Lung (tissue), 12 donors: Measurements from ENCODE around the gene ADGRG1. TPM values are rescaled to one million over a fixed set of nuclear protein-coding genes. Genes with fewer than 3 reads are reported as not detected.
"Not testable (repeated sequence)": the region's sequence is repeated elsewhere in the genome, so short reads cannot be mapped to it uniquely, and the experiment has no call there.

ENCODE experiments used
- ATAC-seq: fragments of 200-7000 bp; cut with Tn5 transposase; one replicate; pipeline ENCODE4 v1.9.1; 2020; ENCODE audit warnings: moderate number of reproducible peaks; ENCODE audit not compliant: insufficient read depth, low FRiP score
- DNase-seq, 3 donors: peaks; one replicate each; pipeline ENCODE4 v3.0.0-alpha.2; 2013 to 2017
- H3K27ac ChIP-seq, 2 donors: one replicate each; pipeline ENCODE4 v1.5.1; 2013; ENCODE audit warnings: mild to moderate bottlenecking in 2 of 2, moderate library complexity in 2 of 2, control low read depth in 1 of 2, inconsistent platforms in 1 of 2, low read depth in 1 of 2, low read length in 1 of 2
- H3K27me3 ChIP-seq, 3 donors: one replicate each; pipeline ENCODE4 v1.5.1; 2013; ENCODE audit warnings: low read length in 2 of 3; ENCODE audit not compliant: control insufficient read depth in 3 of 3, insufficient read depth in 3 of 3
- H3K36me3 ChIP-seq, 4 donors: one replicate each; pipeline ENCODE4 v1.5.1; 2013; ENCODE audit warnings: low read length in 4 of 4, mild to moderate bottlenecking in 1 of 4, moderate library complexity in 1 of 4; ENCODE audit not compliant: control insufficient read depth in 4 of 4, insufficient read depth in 4 of 4
- H3K4me1 ChIP-seq, 5 donors: one replicate each; pipeline ENCODE4 v1.5.1; 2013; ENCODE audit warnings: low read length in 5 of 5, mild to moderate bottlenecking in 2 of 5, moderate library complexity in 1 of 5; ENCODE audit not compliant: control insufficient read depth in 5 of 5, insufficient read depth in 5 of 5
- H3K4me3 ChIP-seq: one replicate; pipeline ENCODE4 v1.5.1; 2013; ENCODE audit warnings: mild to moderate bottlenecking, control low read depth, moderate library complexity
- H3K9ac ChIP-seq, 2 donors: one replicate each; pipeline ENCODE4 v1.5.1; 2013; ENCODE audit warnings: low read length in 2 of 2, control low read depth in 1 of 2; ENCODE audit not compliant: insufficient read depth in 1 of 2
- H3K9me3 ChIP-seq, 4 donors: one replicate each; pipeline ENCODE4 v1.5.1; 2013; ENCODE audit warnings: low read length in 3 of 4, mild to moderate bottlenecking in 1 of 4, moderate library complexity in 1 of 4; ENCODE audit not compliant: control insufficient read depth in 4 of 4, insufficient read depth in 3 of 4
- WGBS, 2 donors: extraction: QIAGEN DNeasy Blood & Tissue Kit; methylation state at CpG; one replicate each; pipeline ENCODE4 v1.1.7; 2013; 5-methylcytosine and 5-hydroxymethylcytosine counted together
- polyA plus RNA-seq, 2 donors: library from polyadenylated mRNA; stranded (reverse); fragments of 200-250 nt; gene quantifications; one replicate each; pipeline ENCODE4 v1.2.1, GENCODE V29; 2013
- total RNA-seq, 2 donors: library from RNA; depleted of rRNA in 1 of 2; stranded (reverse); fragments of >200 nt in 1 of 2; gene quantifications; one replicate each; pipeline ENCODE4 v1.2.1, GENCODE V29; 2014 to 2021
- TF ChIP-seq, protein P1 (sequence below): IDR thresholded peaks from 2 replicates; pipeline ENCODE4 v1.5.1; 2012; ENCODE audit warnings: mild to moderate bottlenecking; ENCODE audit errors: control extremely low read depth, extremely low read depth
- donor health status: control.
- donor health status: control.
- donor health status: Bipolar disorder and iron deficiency.
- donor health status: healthy.
- donor health status: DM: yes; HTN: yes; CAD: no.

ADGRG1 gene
- total and polyA plus RNA-seq, 4 donors: 8.8 to 74.4 (median 28.0) TPM

GRCh38 chr16:57711993-57712392, 83.6 kb downstream of the ADGRG1 start:
- Histone ChIP-seq H3K4me3 (no peak overlapping the region), H3K4me1 (no peaks in the 10 kb centered on the region), H3K36me3 (no peaks in the 10 kb centered on the region), H3K9me3 (no peaks in the 10 kb centered on the region), H3K27me3 (peaks cover 0 to 5% (median 0%) of the 10 kb centered on the region in 3 donors), H3K9ac (no peak overlapping the region), H3K27ac (no peak overlapping the region)
- ATAC-seq (no peak), DNase-seq (no peak)
- WGBS, 2 donors: 92 to 94% methylated on average over 3 of the region's 3 CpGs
- TF ChIP-seq, protein P1, sequence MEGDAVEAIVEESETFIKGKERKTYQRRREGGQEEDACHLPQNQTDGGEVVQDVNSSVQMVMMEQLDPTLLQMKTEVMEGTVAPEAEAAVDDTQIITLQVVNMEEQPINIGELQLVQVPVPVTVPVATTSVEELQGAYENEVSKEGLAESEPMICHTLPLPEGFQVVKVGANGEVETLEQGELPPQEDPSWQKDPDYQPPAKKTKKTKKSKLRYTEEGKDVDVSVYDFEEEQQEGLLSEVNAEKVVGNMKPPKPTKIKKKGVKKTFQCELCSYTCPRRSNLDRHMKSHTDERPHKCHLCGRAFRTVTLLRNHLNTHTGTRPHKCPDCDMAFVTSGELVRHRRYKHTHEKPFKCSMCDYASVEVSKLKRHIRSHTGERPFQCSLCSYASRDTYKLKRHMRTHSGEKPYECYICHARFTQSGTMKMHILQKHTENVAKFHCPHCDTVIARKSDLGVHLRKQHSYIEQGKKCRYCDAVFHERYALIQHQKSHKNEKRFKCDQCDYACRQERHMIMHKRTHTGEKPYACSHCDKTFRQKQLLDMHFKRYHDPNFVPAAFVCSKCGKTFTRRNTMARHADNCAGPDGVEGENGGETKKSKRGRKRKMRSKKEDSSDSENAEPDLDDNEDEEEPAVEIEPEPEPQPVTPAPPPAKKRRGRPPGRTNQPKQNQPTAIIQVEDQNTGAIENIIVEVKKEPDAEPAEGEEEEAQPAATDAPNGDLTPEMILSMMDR: no peak

DNA sequence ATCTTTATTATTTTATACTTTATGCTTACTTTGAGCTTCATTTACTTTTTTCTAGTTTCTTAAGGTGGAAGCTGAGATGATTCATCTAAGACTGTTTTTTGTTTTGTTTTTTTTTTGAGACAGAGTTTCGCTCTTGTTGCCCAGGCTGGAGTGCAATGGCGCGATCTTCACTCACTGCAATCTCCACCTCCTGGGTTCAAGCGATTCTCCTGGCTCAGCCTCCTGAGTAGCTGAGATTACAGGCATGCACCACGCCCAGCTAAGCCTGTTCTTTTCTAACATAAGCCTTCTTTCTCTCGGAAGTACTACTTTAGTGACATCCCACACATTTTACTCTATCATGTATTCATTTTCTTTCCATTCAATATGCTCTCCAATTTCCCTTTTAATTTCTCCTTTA, 84.1 kb downstream of the ADGRG1 start:
- not testable (repeated sequence) for H3K4me3 ChIP-seq, H3K36me3 ChIP-seq, DNase-seq, H3K4me1 ChIP-seq, H3K27me3 ChIP-seq, H3K9ac ChIP-seq, H3K27ac ChIP-seq, H3K9me3 ChIP-seq, ATAC-seq
- WGBS, 2 donors: 74 to 88% methylated on average over 6 of the region's 6 CpGs

DNA sequence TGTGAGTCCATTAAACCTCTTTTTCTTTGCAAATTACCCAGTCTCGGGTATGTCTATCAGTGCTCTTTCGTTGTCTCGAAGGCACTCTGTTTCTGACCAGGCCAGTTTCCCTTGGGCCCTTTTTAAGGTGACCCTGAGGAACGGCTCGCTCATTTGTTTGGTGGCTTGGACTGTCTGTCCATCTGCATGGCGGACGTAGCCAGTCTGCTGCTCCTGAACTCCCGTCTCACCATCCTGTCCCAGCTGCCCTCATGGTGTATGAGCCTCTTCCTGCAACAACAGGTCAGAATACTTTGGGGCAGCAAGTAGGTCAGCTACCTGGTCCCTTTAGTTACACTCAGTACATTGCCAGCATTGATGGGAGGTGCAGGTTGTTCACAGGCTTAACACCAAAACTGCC, 85.2 kb downstream of the ADGRG1 start:
- Histone ChIP-seq H3K9ac (no peak overlapping the region), H3K36me3 (no peaks in the 10 kb centered on the region), H3K9me3 (no peaks in the 10 kb centered on the region), H3K4me1 (no peaks in the 10 kb centered on the region), H3K27me3 (peaks cover 0 to 5% (median 0%) of the 10 kb centered on the region in 3 donors), H3K4me3 (no peak overlapping the region), H3K27ac (no peak overlapping the region)
- 93 to 94% methylated on average over 8 of the region's 8 CpGs for WGBS, 2 donors
- DNase-seq (no peak), ATAC-seq (no peak)
- TF ChIP-seq, protein P1: no peak

- no peaks in the 10 kb centered on the region for H3K36me3 ChIP-seq
- peaks cover 0 to 5% (median 0%) of the 10 kb centered on the region in 3 donors for H3K27me3 ChIP-seq
- WGBS, 2 donors: 90 to 94% methylated on average over 6 of the region's 6 CpGs
- H3K9me3 ChIP-seq: no peaks in the 10 kb centered on the region
- H3K9ac ChIP-seq: no peak overlapping the region
- ATAC-seq (no peak), DNase-seq (no peak)
- no peak overlapping the region for H3K4me3 ChIP-seq
- H3K27ac ChIP-seq: no peak overlapping the region
- H3K4me1 ChIP-seq: no peaks in the 10 kb centered on the region
- TF ChIP-seq, protein P1: no peak
Observed at GRCh38 chr16:57714047-57714446, 85.6 kb downstream of the ADGRG1 start.

Other genes with a start within 250 kb of the ADGRG1 start
- 1 to 10 TPM in 1 of 2 donors, not detected in 1; 3.1 TPM for gene CCL17, start 223.9 kb upstream of the ADGRG1 start, total RNA-seq
- 10 to 100 TPM in 1 of 2 donors, 1 to 10 TPM in 1; 3.5 to 39.3 TPM for gene CCL17, start 223.9 kb upstream of the ADGRG1 start, polyA plus RNA-seq
- gene CIAPIN1, start 181.2 kb upstream of the ADGRG1 start, total RNA-seq: 10 to 100 TPM; 41.2 to 69.6 TPM
- 10 to 100 TPM; 24.0 to 34.2 TPM for gene CIAPIN1, start 181.2 kb upstream of the ADGRG1 start, polyA plus RNA-seq
- 10 to 100 TPM; 42.2 to 51.1 TPM for gene COQ9, start 181.2 kb upstream of the ADGRG1 start, total RNA-seq
- 10 to 100 TPM; 42.5 to 59.5 TPM for gene COQ9, start 181.2 kb upstream of the ADGRG1 start, polyA plus RNA-seq
- gene POLR2C, start 166.0 kb upstream of the ADGRG1 start, total RNA-seq: 100 to 1,000 TPM in 1 of 2 donors, 10 to 100 TPM in 1; 89.5 to 124 TPM
- 10 to 100 TPM; 65.8 to 75.4 TPM for gene POLR2C, start 166.0 kb upstream of the ADGRG1 start, polyA plus RNA-seq
- 10 to 100 TPM; 45.9 to 58.2 TPM for gene DOK4, start 142.1 kb upstream of the ADGRG1 start, total RNA-seq
- gene DOK4, start 142.1 kb upstream of the ADGRG1 start, polyA plus RNA-seq: 10 to 100 TPM; 19.7 to 56.3 TPM
- gene CCDC102A, start 92.1 kb upstream of the ADGRG1 start, total RNA-seq: 10 to 100 TPM in 1 of 2 donors, 1 to 10 TPM in 1; 9.1 to 14.0 TPM
- 1 to 10 TPM; 3.6 to 4.8 TPM for gene CCDC102A, start 92.1 kb upstream of the ADGRG1 start, polyA plus RNA-seq
- 1 to 10 TPM in 1 of 2 donors, under 1 TPM in 1; 0.74 to 2.0 TPM for gene ADGRG5, start 86.0 kb upstream of the ADGRG1 start, total RNA-seq
- gene ADGRG5, start 86.0 kb upstream of the ADGRG1 start, polyA plus RNA-seq: under 1 TPM; 0.43 to 0.52 TPM
- gene ADGRG3, start 39.7 kb downstream of the ADGRG1 start, total RNA-seq: 10 to 100 TPM in 1 of 2 donors, 1 to 10 TPM in 1; 3.9 to 14.8 TPM
- 10 to 100 TPM in 1 of 2 donors, 1 to 10 TPM in 1; 1.8 to 66.2 TPM for gene ADGRG3, start 39.7 kb downstream of the ADGRG1 start, polyA plus RNA-seq
- gene DRC7, start 66.2 kb downstream of the ADGRG1 start, total RNA-seq: 10 to 100 TPM in 1 of 2 donors, 1 to 10 TPM in 1; 8.6 to 10.9 TPM
- 1 to 10 TPM; 2.5 to 4.2 TPM for gene DRC7, start 66.2 kb downstream of the ADGRG1 start, polyA plus RNA-seq
- gene KATNB1, start 107.1 kb downstream of the ADGRG1 start, total RNA-seq: 10 to 100 TPM; 14.9 to 39.3 TPM
- 10 to 100 TPM; 15.2 to 25.0 TPM for gene KATNB1, start 107.1 kb downstream of the ADGRG1 start, polyA plus RNA-seq
- 100 to 1,000 TPM in 1 of 2 donors, 10 to 100 TPM in 1; 84.6 to 137 TPM for gene KIFC3, start 173.9 kb downstream of the ADGRG1 start, total RNA-seq
- gene KIFC3, start 173.9 kb downstream of the ADGRG1 start, polyA plus RNA-seq: 10 to 100 TPM; 65.9 to 94.5 TPM